ENCODE data around the gene CBLB.
"Not testable (repeated sequence)": the region's sequence is repeated elsewhere in the genome, so short reads cannot be mapped to it uniquely, and the experiment has no call there.

The CBLB gene

DNA sequence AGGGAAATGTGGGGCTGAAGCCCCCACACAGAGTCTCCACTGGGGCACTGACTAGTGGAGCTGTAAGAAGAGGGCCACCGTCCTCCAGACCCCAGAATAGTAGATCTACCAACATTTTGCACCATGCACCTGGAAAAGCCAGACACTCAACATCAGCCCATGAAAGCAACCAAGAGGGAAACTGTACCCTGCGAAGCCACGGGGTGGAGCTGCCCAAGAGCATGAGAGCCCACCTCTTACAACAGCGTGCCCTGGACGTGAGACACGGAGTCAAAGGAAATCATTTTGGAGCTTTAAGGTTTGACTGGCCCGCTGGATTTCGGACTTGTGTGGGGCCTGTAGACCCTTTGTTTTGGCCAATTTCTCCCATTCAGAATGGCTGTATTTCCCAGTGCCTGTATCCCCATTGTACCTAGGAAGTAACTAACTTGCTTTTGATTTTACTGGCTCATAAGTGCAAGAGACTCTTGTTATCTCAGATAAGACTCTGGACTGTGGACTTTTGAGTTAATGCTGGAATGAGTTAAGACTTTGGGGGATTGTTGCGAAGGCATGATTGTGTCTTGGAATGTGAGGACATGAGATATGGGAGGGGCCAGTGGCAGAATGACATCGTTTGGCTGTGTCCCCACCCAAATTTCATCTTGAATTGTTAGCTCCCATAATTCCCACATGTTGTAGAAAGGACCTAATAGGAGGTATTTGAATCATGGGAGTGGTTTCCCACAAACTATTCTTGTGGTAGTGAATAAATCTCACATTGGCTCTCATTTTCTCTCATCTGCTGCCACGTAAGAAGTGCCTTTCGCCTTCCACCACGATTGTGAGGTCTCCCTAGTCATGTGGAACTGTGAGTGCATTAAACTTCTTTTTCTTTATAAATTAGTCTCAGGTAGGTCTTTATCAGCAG, 105.8 kb downstream of the CBLB start:
- TF ChIP-seq CTCF (IDR thresholded peaks at IDR 0.05; ENCODE audit: low read depth, low read length) (no peak), EZH2phosphoT487 (IDR thresholded peaks at IDR 0.05; ENCODE audit: low read depth) (no peak)
- Histone ChIP-seq H3K27ac (ENCODE audit: low read length) (no peak overlapping the region), H3K36me3 (replicated peaks; ENCODE audit: low read depth, low read length) (peaks cover 23% of the 10 kb centered on the region), H3K9ac (ENCODE audit: low read length) (no peak overlapping the region), H3K4me3 (ENCODE audit: low read length) (no peak overlapping the region), H2AFZ (ENCODE audit: low read depth, low read length) (no peak overlapping the region), H4K20me1 (ENCODE audit: insufficient read depth, low read length) (no peaks in the 10 kb centered on the region), H3K9me3 (ENCODE audit: insufficient read depth, low read length) (0 out of 2 replicates have a peak, but pooled peaks cover 16% of the 10 kb centered on the region), H3K79me2 (ENCODE audit: low read length) (no peaks in the 10 kb centered on the region), H3K27me3 (ENCODE audit: low read depth, low read length) (no peaks in the 10 kb centered on the region), H3K4me1 (ENCODE audit: low read length) (peaks cover 16% of the 10 kb centered on the region), H3K4me2 (ENCODE audit: low read length) (no peak overlapping the region)

GRCh38 chr3:105762214-105762613, 106.6 kb downstream of the CBLB start:
- Histone ChIP-seq H3K4me1 (ENCODE audit: low read length) (peaks cover 16% of the 10 kb centered on the region), H3K36me3 (replicated peaks; ENCODE audit: low read depth, low read length) (peaks cover 23% of the 10 kb centered on the region), H3K9me3 (ENCODE audit: insufficient read depth, low read length) (0 out of 2 replicates have a peak, but pooled peaks cover 16% of the 10 kb centered on the region)
- not testable (repeated sequence) for H3K79me2 ChIP-seq (ENCODE audit: low read length); H2AFZ ChIP-seq (ENCODE audit: low read depth, low read length); H3K4me2 ChIP-seq (ENCODE audit: low read length); H4K20me1 ChIP-seq (ENCODE audit: insufficient read depth, low read length); H3K27ac ChIP-seq (ENCODE audit: low read length); H3K9ac ChIP-seq (ENCODE audit: low read length); H3K27me3 ChIP-seq (ENCODE audit: low read depth, low read length); H3K4me3 ChIP-seq (ENCODE audit: low read length)

DNA sequence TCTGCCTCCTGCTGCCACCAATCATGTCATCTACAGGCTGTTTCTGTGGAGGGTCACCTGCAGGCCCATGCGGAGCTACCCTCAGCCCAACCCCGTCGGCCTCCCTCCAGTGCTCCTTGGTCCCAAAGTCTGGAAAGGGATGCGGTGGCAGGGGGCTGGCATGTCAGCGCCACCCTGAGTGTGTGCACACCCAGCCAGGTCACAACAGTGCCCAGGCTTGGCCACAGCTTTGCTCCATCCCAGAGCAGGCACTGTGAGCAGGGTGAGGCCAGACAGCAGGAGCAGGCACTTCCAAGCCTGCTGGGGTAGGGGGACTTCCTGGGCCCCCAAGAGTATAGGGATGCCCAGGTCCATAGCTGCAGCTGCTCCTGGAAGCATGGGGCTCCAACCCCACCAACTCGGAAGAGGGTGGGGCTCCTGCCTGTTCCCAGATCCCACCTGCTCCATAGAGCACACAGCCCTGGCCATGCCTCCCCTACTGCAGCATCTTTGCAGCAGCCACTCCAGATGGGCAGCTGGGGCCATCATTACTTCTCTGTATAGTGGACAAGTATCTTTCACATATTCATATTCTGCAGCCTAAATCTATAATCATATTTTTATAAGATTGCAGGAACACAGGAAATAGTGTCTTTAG, 109.3 kb downstream of the CBLB start:
- Histone ChIP-seq H2AFZ (ENCODE audit: low read depth, low read length) (no peak overlapping the region), H3K4me3 (ENCODE audit: low read length) (no peak overlapping the region), H3K27ac (ENCODE audit: low read length) (no peak overlapping the region), H3K27me3 (ENCODE audit: low read depth, low read length) (no peaks in the 10 kb centered on the region), H4K20me1 (ENCODE audit: insufficient read depth, low read length) (no peaks in the 10 kb centered on the region), H3K79me2 (ENCODE audit: low read length) (no peaks in the 10 kb centered on the region), H3K9ac (ENCODE audit: low read length) (no peak overlapping the region), H3K4me2 (ENCODE audit: low read length) (no peak overlapping the region), H3K4me1 (ENCODE audit: low read length) (peaks cover 8% of the 10 kb centered on the region), H3K36me3 (replicated peaks; ENCODE audit: low read depth, low read length) (peaks cover 23% of the 10 kb centered on the region), H3K9me3 (ENCODE audit: insufficient read depth, low read length) (0 out of 2 replicates have a peak, but pooled peaks cover 16% of the 10 kb centered on the region)
- TF ChIP-seq CTCF (IDR thresholded peaks at IDR 0.05; ENCODE audit: low read depth, low read length) (no peak), EZH2phosphoT487 (IDR thresholded peaks at IDR 0.05; ENCODE audit: low read depth) (no peak)

DNA sequence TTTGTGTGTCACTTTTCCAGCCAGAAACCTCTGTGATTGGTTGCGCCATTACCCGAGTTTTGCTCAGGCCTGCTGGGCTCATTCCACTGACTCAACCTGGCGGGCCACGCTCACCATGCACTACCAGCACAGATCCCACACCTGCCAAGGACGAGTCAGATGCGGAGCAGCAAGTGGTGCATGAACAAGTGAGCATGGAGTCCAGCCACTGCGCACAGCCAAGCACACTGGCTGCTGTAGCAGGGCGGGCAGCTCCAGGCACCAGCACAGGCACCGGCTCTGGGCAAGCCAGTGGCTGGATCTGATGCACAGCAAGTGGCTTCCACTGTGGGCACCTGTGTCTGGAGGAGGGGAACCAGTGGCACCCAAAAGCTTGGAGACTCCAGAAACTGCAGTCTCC, 110.4 kb downstream of the CBLB start:
- H3K4me2 ChIP-seq (ENCODE audit: low read length), result no peak overlapping the region
- TF ChIP-seq CTCF (IDR thresholded peaks at IDR 0.05; ENCODE audit: low read depth, low read length) (no peak), EZH2phosphoT487 (IDR thresholded peaks at IDR 0.05; ENCODE audit: low read depth) (no peak)
- H3K27me3 ChIP-seq (ENCODE audit: low read depth, low read length), result no peaks in the 10 kb centered on the region
- 0 out of 2 replicates have a peak, but pooled peaks cover 16% of the 10 kb centered on the region for H3K9me3 ChIP-seq (ENCODE audit: insufficient read depth, low read length)
- H3K79me2 ChIP-seq (ENCODE audit: low read length), result no peaks in the 10 kb centered on the region
- H3K4me1 ChIP-seq (ENCODE audit: low read length), result peaks cover under 1% of the 10 kb centered on the region; the same call in 1 of the 2 replicates
- peaks cover 20% of the 10 kb centered on the region for H3K36me3 ChIP-seq (replicated peaks; ENCODE audit: low read depth, low read length)
- H3K4me3 ChIP-seq (ENCODE audit: low read length), result no peak overlapping the region
- no peaks in the 10 kb centered on the region for H4K20me1 ChIP-seq (ENCODE audit: insufficient read depth, low read length)
- no peak overlapping the region for H3K27ac ChIP-seq (ENCODE audit: low read length)
- no peak overlapping the region for H3K9ac ChIP-seq (ENCODE audit: low read length)
- no peak overlapping the region for H2AFZ ChIP-seq (ENCODE audit: low read depth, low read length)

All from OCI-LY3 (cell line).